SK-N-SH (cell line): ENCODE measurements around the gene EDIL3.

Source experiments
- MXI1 ChIP-seq: IDR thresholded peaks from 2 replicates; pipeline ENCODE4 v1.6.1; 2012; ENCODE audit warnings: mild to moderate bottlenecking, low read depth, low read length, improper control_type of control experiment
- NRF1 ChIP-seq: IDR thresholded peaks from 2 replicates; pipeline ENCODE4 v1.6.1; 2012; ENCODE audit warnings: low read depth, mild to moderate bottlenecking, low read length
- RAD21 ChIP-seq: IDR thresholded peaks from 2 replicates; pipeline ENCODE4 v1.6.1; 2012; ENCODE audit warnings: mild to moderate bottlenecking, low read length
- RFX5 ChIP-seq: IDR thresholded peaks from 2 replicates; pipeline ENCODE4 v1.6.1; 2012; ENCODE audit warnings: mild to moderate bottlenecking, improper control_type of control experiment, low read length
- SIN3A ChIP-seq: IDR thresholded peaks from 2 replicates; pipeline ENCODE4 v1.6.1; 2012; ENCODE audit warnings: low read depth, mild to moderate bottlenecking, low read length, moderate library complexity, borderline replicate concordance
- TF ChIP-seq, protein P1 (sequence below): IDR thresholded peaks from 2 replicates; pipeline ENCODE4 v1.6.1; 2012; ENCODE audit warnings: mild to moderate bottlenecking, low read depth, low read length, moderate library complexity
- TF ChIP-seq, protein P2 (sequence below): IDR thresholded peaks from 2 replicates; pipeline ENCODE4 v1.4.0; 2012; ENCODE audit warnings: low read depth, borderline replicate concordance
- TF ChIP-seq, protein P3 (sequence below): fragments of 150-350 bp; IDR thresholded peaks from 2 replicates; pipeline ENCODE4 v1.6.1; 2017; ENCODE audit warnings: antibody characterized with exemption, low read length, low read depth, borderline replicate concordance
- TF ChIP-seq, protein P4 (sequence below): fragments of 200-600 bp; sonication (generic); IDR thresholded peaks from 2 replicates; pipeline ENCODE4 v1.6.1; 2017; ENCODE audit warnings: antibody characterized with exemption, mild to moderate bottlenecking, moderate library complexity

DNA sequence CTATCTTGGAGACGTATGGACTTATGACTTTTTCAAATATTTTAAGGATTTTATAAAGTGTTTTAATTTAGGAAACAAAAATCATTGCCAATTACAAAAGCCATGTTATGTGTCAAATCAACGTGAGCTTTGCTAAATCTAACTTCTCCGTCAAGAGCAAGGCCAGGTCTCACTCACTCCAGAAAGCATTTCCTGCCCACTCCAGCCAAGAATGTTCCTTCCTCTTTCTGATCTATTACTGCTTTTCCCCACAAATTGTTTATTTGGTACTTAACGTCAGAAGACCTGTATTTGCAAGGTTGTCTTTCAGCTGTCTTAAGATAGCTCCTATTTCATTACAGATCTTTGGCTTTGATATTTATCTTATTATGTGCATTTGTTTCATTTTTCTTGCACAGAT, 470.5 kb downstream of the EDIL3 start:
- TF ChIP-seq, protein P1, sequence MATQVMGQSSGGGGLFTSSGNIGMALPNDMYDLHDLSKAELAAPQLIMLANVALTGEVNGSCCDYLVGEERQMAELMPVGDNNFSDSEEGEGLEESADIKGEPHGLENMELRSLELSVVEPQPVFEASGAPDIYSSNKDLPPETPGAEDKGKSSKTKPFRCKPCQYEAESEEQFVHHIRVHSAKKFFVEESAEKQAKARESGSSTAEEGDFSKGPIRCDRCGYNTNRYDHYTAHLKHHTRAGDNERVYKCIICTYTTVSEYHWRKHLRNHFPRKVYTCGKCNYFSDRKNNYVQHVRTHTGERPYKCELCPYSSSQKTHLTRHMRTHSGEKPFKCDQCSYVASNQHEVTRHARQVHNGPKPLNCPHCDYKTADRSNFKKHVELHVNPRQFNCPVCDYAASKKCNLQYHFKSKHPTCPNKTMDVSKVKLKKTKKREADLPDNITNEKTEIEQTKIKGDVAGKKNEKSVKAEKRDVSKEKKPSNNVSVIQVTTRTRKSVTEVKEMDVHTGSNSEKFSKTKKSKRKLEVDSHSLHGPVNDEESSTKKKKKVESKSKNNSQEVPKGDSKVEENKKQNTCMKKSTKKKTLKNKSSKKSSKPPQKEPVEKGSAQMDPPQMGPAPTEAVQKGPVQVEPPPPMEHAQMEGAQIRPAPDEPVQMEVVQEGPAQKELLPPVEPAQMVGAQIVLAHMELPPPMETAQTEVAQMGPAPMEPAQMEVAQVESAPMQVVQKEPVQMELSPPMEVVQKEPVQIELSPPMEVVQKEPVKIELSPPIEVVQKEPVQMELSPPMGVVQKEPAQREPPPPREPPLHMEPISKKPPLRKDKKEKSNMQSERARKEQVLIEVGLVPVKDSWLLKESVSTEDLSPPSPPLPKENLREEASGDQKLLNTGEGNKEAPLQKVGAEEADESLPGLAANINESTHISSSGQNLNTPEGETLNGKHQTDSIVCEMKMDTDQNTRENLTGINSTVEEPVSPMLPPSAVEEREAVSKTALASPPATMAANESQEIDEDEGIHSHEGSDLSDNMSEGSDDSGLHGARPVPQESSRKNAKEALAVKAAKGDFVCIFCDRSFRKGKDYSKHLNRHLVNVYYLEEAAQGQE = no peak
- TF ChIP-seq, protein P2, sequence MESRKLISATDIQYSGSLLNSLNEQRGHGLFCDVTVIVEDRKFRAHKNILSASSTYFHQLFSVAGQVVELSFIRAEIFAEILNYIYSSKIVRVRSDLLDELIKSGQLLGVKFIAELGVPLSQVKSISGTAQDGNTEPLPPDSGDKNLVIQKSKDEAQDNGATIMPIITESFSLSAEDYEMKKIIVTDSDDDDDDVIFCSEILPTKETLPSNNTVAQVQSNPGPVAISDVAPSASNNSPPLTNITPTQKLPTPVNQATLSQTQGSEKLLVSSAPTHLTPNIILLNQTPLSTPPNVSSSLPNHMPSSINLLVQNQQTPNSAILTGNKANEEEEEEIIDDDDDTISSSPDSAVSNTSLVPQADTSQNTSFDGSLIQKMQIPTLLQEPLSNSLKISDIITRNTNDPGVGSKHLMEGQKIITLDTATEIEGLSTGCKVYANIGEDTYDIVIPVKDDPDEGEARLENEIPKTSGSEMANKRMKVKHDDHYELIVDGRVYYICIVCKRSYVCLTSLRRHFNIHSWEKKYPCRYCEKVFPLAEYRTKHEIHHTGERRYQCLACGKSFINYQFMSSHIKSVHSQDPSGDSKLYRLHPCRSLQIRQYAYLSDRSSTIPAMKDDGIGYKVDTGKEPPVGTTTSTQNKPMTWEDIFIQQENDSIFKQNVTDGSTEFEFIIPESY = no peak
- TF ChIP-seq NRF1 = no peak
- no peak for TF ChIP-seq RFX5
- TF ChIP-seq, protein P3, sequence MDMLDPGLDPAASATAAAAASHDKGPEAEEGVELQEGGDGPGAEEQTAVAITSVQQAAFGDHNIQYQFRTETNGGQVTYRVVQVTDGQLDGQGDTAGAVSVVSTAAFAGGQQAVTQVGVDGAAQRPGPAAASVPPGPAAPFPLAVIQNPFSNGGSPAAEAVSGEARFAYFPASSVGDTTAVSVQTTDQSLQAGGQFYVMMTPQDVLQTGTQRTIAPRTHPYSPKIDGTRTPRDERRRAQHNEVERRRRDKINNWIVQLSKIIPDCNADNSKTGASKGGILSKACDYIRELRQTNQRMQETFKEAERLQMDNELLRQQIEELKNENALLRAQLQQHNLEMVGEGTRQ = no peak
- TF ChIP-seq, protein P4, sequence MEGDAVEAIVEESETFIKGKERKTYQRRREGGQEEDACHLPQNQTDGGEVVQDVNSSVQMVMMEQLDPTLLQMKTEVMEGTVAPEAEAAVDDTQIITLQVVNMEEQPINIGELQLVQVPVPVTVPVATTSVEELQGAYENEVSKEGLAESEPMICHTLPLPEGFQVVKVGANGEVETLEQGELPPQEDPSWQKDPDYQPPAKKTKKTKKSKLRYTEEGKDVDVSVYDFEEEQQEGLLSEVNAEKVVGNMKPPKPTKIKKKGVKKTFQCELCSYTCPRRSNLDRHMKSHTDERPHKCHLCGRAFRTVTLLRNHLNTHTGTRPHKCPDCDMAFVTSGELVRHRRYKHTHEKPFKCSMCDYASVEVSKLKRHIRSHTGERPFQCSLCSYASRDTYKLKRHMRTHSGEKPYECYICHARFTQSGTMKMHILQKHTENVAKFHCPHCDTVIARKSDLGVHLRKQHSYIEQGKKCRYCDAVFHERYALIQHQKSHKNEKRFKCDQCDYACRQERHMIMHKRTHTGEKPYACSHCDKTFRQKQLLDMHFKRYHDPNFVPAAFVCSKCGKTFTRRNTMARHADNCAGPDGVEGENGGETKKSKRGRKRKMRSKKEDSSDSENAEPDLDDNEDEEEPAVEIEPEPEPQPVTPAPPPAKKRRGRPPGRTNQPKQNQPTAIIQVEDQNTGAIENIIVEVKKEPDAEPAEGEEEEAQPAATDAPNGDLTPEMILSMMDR = no peak
- no peak for TF ChIP-seq RAD21
- TF ChIP-seq MXI1 = no peak
- TF ChIP-seq SIN3A = no peak
